HS-27A (cell line): Measurements from ENCODE around the gene SCUBE1.
"Not testable (repeated sequence)": the region's sequence is repeated elsewhere in the genome, so short reads cannot be mapped to it uniquely, and the experiment has no call there.

Source experiments
- DNase-seq: peaks from one replicate; pipeline ENCODE4 v3.0.0-alpha.2; 2012; ENCODE audit warnings: low read depth, missing footprints

Gene SCUBE1

GRCh38 chr22:43301866-43302265, 41.3 kb downstream of the SCUBE1 start:
- DNase-seq, result no peak

DNA sequence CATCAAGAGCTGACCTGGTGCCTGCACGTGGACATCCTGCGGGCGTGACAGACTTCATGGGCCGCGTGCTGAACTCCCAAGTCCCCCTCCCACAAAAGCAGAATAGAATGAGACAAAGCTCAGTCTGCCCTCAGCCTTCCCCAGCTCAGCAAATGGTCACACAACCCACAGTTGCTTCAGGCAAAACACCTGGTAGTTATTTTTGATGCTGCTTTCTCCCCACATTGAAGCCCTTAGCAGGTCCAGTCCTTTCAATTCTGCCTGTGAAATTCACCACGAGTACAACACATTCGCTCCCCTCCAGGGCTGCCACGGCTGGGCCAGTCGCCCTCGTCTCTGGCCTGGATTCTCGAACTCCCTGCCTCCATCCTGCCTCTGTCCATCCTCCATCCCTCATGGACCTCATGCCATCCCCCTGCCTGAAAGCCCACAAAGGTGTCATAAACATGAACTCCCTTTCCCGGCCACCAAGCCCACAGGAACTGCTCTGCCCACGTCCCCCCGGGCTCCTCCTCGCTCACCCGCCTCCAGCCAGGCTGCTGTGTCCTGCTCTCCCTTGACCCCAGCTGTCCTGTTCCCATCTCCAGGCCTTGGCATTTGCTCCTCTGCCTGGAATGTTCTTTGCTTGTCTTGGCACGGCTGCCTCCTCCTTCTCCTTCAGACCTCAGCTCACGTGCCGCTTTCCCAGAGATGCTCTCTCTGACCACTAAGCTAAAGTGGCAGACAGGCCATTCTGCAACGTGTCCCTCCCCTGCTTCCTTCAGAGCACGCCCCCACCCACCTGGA, 42.1 kb downstream of the SCUBE1 start:
- no peak for DNase-seq

DNA sequence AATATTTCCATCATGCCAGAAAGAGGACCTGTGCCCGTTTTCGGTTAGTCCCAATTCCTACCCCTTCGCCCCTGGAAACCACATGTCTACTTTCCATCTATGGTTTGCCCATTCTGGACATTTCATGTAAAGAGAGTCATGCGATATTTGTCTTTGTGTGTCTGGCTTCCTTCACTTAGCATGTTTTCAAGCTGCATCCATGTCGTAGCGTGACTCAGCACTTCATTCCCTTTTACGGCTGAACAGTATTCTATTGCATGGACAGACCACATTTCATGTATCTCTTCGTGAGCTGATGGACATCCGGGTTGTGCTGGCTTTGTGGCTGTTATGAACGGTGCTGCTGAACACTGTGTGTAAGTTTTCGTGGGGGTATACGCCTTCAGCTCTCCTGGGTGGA, 43.4 kb downstream of the SCUBE1 start:
- no peak for DNase-seq

DNA sequence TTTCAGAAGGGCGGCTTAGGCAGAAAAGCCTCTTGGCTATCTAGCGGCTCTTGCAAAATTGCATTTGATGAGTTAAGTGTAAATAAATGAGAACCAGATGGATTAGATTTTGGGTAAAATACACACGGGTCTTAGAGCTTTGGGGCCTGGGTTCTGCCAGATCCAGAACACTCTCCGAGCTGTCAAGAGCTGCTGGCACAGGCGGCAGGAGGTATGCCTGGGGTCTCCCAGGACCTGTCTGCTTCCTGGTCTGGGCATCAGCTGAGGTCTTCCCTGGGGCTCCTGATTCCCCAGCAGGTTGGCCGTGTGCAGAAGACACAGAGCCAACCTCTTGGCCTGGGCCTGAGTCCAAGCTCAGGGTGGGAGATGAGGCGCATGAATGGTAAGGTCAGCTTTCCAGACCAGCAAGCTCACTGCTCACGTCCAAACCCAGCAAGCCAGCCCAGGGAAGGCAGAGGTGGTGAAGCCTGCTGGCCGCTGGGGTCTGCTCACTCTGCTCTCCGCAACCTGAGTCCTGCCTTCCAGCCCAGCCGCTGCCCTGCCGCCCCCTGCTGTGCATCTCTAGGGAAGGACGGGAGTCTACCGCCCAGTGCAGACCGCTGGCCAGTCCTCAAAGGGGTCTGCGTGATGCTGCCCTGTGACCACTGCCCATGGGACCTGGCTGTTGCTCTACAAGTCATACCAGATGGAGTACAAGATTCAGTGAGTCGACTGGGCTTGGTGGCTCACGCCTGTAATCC, 44.9 kb downstream of the SCUBE1 start:
- DNase-seq, result no peak

GRCh38 chr22:43297270-43298061, 45.7 kb downstream of the SCUBE1 start:
- no peak for DNase-seq

- no peak for DNase-seq
Observed at GRCh38 chr22:43296276-43296902, 46.8 kb downstream of the SCUBE1 start.

DNA sequence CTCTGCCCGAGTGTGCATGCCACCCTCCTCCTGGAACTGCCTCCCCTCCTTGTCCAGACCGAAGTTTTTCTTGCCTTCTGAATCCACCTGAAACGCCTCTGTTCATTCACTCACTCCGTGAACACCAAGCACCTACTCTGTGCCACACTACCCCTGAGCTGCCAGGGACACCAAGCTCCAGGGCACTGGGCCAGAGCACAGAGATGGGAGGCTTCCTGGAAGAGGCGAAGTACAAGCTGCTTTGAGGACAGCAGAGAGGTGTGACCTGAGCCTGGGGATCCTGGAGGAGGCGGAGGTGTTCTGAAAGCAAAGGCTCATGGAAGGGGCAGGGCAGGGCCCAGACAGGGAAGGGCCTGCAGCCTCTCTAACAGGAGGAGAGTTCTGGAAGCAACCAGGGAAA, 47.5 kb downstream of the SCUBE1 start:
- DNase-seq, result no peak

- no peak for DNase-seq
Observed at GRCh38 chr22:43295173-43295572, 48.0 kb downstream of the SCUBE1 start.

GRCh38 chr22:43293655-43294392, 49.3 kb downstream of the SCUBE1 start:
- DNase-seq, result no peak

- no peak for DNase-seq
Observed at GRCh38 chr22:43293259-43293654, 49.9 kb downstream of the SCUBE1 start.

DNA sequence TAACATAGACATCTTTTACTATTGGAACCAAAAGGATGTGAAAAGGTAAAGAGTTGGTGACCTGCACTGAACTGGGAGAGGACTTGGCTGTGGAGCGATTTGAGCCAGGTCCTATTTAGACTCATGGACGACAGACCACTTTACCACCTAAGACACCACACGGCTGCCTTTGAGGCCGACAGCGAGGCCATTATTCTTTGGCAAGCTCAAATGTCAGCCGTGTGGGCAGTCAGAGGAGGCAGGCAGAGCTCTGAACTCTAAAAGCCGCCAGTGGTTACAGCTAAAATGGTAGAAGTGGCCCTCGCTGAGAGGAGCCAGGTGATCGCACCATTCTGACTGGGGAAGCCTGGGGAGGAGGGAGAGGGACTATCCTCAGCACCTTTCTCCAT, 50.5 kb downstream of the SCUBE1 start:
- DNase-seq, result no peak

- DNase-seq, result no peak
Observed at GRCh38 chr22:43291381-43291780, 51.8 kb downstream of the SCUBE1 start.

DNA sequence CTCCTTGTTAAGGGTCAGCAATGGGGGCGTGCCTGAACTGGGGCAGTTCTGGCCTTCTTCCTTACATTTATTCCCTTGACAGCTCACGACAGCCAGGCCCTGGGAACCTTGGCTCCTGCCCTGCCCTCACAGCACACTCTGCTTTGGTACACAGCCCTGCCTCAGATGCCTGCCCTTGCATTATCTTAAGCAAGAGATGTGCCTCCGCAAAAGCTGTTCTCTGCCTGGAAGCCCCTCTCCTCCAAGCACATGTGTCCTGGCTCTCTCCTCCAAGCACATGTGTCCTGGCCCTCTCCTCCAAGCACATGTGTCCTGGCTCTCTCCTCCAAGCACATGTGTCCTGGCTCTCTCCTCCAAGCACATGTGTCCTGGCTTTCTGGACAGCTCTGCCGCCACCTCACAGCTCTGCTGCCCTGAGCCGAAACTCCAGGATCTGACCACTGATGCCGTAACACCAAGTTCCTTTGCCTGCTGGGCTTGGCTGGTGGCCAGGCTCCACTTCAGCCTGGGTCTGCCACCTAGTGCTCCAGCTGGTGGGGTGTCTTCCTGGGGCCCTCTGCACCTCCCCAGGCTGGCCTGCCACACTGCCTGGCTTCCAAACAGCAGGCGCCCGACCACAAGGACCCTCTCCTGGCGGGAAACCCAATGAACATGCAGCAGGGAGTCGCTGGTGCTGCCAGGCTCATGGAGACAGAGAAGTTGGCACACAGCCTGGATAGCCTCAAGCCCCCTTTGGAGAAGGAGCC, 53.0 kb downstream of the SCUBE1 start:
- no peak for DNase-seq

- no peak for DNase-seq
Observed at GRCh38 chr22:43289531-43289963, 53.6 kb downstream of the SCUBE1 start.

DNA sequence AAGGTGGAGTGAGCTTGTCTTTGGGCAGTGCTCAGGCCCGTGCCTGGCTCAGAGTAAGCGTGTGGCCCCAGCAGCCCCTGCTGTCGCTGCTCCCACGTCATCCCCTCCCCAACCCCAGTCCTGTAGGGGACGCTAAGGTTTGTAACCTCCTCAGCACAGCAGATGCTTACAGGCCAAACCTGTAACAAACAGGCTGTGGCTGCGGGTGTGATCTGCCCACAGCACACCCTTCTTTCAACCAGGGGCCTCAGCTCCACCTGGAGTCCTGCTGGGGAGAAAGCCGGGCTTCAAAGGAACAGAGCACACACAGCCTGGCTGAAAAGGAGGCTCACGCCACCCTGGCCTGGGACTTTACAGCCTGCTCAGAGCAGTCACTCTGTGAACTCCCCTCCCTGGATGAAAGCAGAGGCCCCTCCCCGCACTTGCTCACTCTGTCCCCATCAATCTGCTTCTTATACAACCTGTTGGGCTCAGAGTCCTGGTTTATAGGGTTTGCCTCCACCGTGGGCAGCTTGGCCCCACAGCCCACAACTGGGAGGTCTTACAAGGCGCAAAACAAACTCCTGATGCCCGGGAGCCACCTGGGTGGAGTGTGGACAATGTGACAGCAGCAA, 54.3 kb downstream of the SCUBE1 start:
- DNase-seq, result no peak

GRCh38 chr22:43288378-43288777, 54.8 kb downstream of the SCUBE1 start:
- no peak for DNase-seq

DNA sequence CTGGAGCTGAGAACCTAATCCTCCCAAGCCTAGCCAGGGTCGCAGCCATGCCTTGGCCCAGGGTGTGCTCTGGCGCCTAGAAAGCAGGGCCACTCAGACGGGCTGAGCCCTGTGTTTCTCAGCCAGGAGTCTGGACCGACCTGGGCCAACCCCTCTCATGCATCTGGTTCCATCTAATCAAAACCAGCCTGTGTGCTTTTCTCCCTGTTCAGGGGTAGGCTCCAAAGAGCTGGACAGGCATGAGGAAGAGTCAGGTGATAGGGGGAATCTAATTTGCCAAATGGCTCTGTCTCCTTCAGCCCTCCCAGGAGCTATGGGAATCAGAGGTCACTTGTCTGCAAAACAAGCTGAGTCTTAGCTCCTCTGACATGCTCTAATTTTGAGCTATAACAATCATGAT, 55.7 kb downstream of the SCUBE1 start:
- DNase-seq, result no peak

- no peak for DNase-seq
Observed at GRCh38 chr22:43281394-43281793, 61.8 kb downstream of the SCUBE1 start.

DNA sequence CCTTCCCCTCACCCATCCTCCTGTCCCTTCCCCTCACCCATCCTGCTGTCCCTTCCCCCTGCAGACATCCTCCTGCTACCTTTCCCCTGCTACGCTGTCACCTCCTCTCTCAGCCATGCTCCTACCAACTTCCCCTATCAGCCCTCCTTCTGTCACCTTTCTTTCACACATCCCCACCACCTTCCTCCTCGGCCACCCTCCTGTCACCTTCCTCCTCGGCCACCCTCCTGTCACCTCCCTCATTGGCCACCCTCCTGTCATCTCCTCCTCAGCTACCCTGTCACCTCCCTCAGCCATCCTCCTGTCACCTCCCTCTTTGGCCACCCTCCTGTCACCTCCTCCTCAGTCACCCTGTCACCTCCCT, 62.7 kb downstream of the SCUBE1 start:
- not testable (repeated sequence) for DNase-seq

DNA sequence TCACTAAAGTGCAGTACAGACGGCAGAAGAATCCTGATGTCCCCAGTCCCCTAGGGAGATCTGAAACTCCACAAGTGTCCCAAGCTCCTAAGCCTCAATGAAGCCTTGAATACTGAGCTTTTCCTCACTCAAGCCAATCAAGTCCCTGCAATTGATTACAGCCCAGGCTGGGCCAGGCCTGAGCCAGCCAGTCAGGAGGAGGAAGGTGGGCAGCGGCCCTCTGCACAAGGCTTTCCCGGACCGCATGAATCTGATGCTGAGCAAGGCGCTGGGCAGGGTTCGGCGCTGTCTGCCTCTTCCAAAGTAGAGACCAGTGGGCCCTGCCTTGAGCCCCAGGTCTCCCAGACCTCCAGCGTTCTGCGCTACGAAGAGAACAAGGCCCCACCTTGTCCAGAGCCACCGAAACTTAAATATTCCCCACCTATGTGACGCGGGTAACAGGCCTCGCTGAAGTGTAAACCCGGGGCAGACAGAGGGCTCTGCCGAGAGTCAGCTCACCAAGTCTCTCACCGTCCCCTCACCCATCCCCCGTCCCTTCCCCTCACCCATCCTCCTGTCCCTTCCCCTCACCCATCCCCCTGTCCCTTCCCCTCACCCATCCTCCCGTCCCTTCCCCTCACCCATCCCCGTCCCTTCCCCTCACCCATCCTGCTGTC, 63.2 kb downstream of the SCUBE1 start:
- DNase-seq, result no peak
